ENCODE measurements around the gene MED17. TPM values are rescaled to one million over a fixed set of nuclear protein-coding genes. Genes with fewer than 3 reads are reported as not detected.

The MED17 gene
- total and polyA plus RNA-seq, 2 of the 13 experiments (the other 11 are each of a cell fraction or from before 2014, with no cell fraction given), result 23.1 to 37.0 TPM

- TF ChIP-seq ZC3H13 (CRISPR knock-in tag; IDR thresholded peaks at IDR 0.05), result peak; percentile 76
- peak; percentile 67; the same call in 1 of the 2 replicates for TF ChIP-seq EED (CRISPR knock-in tag; IDR thresholded peaks at IDR 0.05)
- TF ChIP-seq PBX2 (CRISPR knock-in tag; IDR thresholded peaks at IDR 0.05), result no peak
- TF ChIP-seq UBTF (CRISPR knock-in tag; IDR thresholded peaks at IDR 0.05), result peak; percentile 96
- TF ChIP-seq ZNF879 (CRISPR knock-in tag; IDR thresholded peaks at IDR 0.05), result 0 out of 2 replicates have a peak, but pooled peaks have one; percentile 37
- no peak for TF ChIP-seq MLX (CRISPR knock-in tag; IDR thresholded peaks at IDR 0.05)
- TF ChIP-seq FOSL2 (CRISPR knock-in tag; IDR thresholded peaks at IDR 0.05), result peak; percentile 91
- no peak for TF ChIP-seq PLSCR1 (CRISPR knock-in tag; IDR thresholded peaks at IDR 0.05; ENCODE audit: borderline replicate concordance)
- TF ChIP-seq SNAPC5 (CRISPR knock-in tag; IDR thresholded peaks at IDR 0.05; ENCODE audit: borderline replicate concordance), result no peak
- TF ChIP-seq ZNF143 (CRISPR knock-in tag; IDR thresholded peaks at IDR 0.05), result peak; percentile 79
- TF ChIP-seq ZNF563 (CRISPR knock-in tag; IDR thresholded peaks at IDR 0.05), result peak; percentile 76; the same call in 1 of the 2 replicates
- no peak for TF ChIP-seq ARID3A (IDR thresholded peaks at IDR 0.05; ENCODE audit: low read depth, low read length)
- peak; percentile 73; the same call in 1 of the 2 replicates for TF ChIP-seq ZNF598 (CRISPR knock-in tag; IDR thresholded peaks at IDR 0.05; ENCODE audit: borderline replicate concordance)
- TF ChIP-seq FUBP1 (CRISPR knock-in tag; IDR thresholded peaks at IDR 0.05; ENCODE audit: borderline replicate concordance), result no peak
- peak; percentile 80 for TF ChIP-seq SRY (CRISPR knock-in tag; IDR thresholded peaks at IDR 0.05)
- TF ChIP-seq ZNF354B (CRISPR knock-in tag; IDR thresholded peaks at IDR 0.05), result no peak
Observed at GRCh38 chr11:93784145-93784934, at the start of gene MED17 (continued).

Data from HepG2 (cell line).